IMR-90 (cell line): ENCODE measurements around the gene NR6A1. TPM values are rescaled to one million over a fixed set of nuclear protein-coding genes. Genes with fewer than 3 reads are reported as not detected.

Source experiments
- ATAC-seq: fragments of 200-7000 bp; cut with Tn5 transposase; 2 replicates; pipeline ENCODE4 v1.9.1; 2020; ENCODE audit warnings: low read depth, mild to moderate bottlenecking, moderate library complexity
- BruUV-seq: library from RNA; stranded (reverse); fragments of 400-500 nt; replicated peaks from 2 replicates; lab custom pipeline; 2021; lab: Mats Ljungman, UMichigan
- CTCF ChIA-PET: fragments of 300-600 bp; formaldehyde crosslinking; extraction: SDS; loops from one replicate; lab custom pipeline; 2021; ENCODE audit warnings: antibody characterized with exemption; lab: Yijun Ruan, JAX
- POLR2A ChIA-PET: fragments of 300-600 bp; sonication (Branson Sonifier 250); formaldehyde crosslinking; loops from one replicate; lab custom pipeline; 2022; ENCODE audit warnings: antibody characterized with exemption; ENCODE audit not compliant: unreplicated experiment; lab: Charles Lee
- DNase-seq: peaks from one replicate; pipeline ENCODE4 v3.0.0; 2013
- H2AFZ ChIP-seq: replicated peaks from 2 replicates; pipeline ENCODE3; 2013; ENCODE audit warnings: low read length, mild to moderate bottlenecking; ENCODE audit not compliant: poor library complexity
- H2AK5ac ChIP-seq: 2 replicates; pipeline ENCODE4 v1.6.1; 2013; ENCODE audit warnings: low read depth, low read length, inconsistent platforms
- H2AK9ac ChIP-seq: replicated peaks from 2 replicates; pipeline ENCODE3; 2013; ENCODE audit warnings: mild to moderate bottlenecking, low read depth, low read length, moderate library complexity; ENCODE audit not compliant: poor library complexity
- H2BK120ac ChIP-seq: 2 replicates; pipeline ENCODE4 v1.6.1; 2013; ENCODE audit warnings: low read depth, low read length, inconsistent platforms
- H2BK15ac ChIP-seq: 3 replicates; pipeline ENCODE4 v1.6.1; 2013; ENCODE audit warnings: low read depth, low read length, inconsistent platforms
- H2BK20ac ChIP-seq: 2 replicates; pipeline ENCODE4 v1.6.1; 2013; ENCODE audit warnings: low read depth, mild to moderate bottlenecking, inconsistent platforms, low read length, moderate library complexity
- H2BK5ac ChIP-seq: 2 replicates; pipeline ENCODE4 v1.6.1; 2013; ENCODE audit warnings: mild to moderate bottlenecking, low read depth, low read length, inconsistent platforms; ENCODE audit not compliant: poor library complexity, severe bottlenecking
- H3K14ac ChIP-seq: replicated peaks from 2 replicates; pipeline ENCODE4 v1.6.1; 2013; ENCODE audit warnings: low read depth, low read length, inconsistent platforms
- H3K18ac ChIP-seq: 2 replicates; pipeline ENCODE4 v1.6.1; 2013; ENCODE audit warnings: low read depth, low read length, control low read depth
- H3K23ac ChIP-seq: 2 replicates; pipeline ENCODE4 v1.6.1; 2013; ENCODE audit warnings: low read depth, low read length, inconsistent platforms
- H3K27ac ChIP-seq: 2 replicates; pipeline ENCODE4 v1.5.1; 2013; ENCODE audit warnings: mild to moderate bottlenecking, control low read depth, low read length; ENCODE audit not compliant: insufficient read depth
- H3K27me3 ChIP-seq: 2 replicates; pipeline ENCODE4 v1.6.1; 2013; ENCODE audit warnings: low read length; ENCODE audit not compliant: control insufficient read depth, insufficient read depth
- H3K36me3 ChIP-seq: 2 replicates; pipeline ENCODE4 v1.6.1; 2013; ENCODE audit warnings: low read length, mixed read lengths; ENCODE audit not compliant: control insufficient read depth, insufficient read depth
- H3K4ac ChIP-seq: 2 replicates; pipeline ENCODE4 v1.6.1; 2013; ENCODE audit warnings: low read depth, low read length, inconsistent platforms
- H3K4me1 ChIP-seq: 2 replicates; pipeline ENCODE4 v1.6.1; 2013; ENCODE audit warnings: low read length, mixed read lengths; ENCODE audit not compliant: control insufficient read depth, insufficient read depth
- H3K4me2 ChIP-seq: 2 replicates; pipeline ENCODE4 v1.6.1; 2013; ENCODE audit warnings: low read depth, mild to moderate bottlenecking, control low read depth, low read length, moderate library complexity
- H3K4me3 ChIP-seq: 2 replicates; pipeline ENCODE4 v1.5.1; 2013; ENCODE audit warnings: low read depth, mild to moderate bottlenecking, control low read depth, low read length, moderate library complexity; ENCODE audit not compliant: insufficient read depth
- H3K56ac ChIP-seq: 2 replicates; pipeline ENCODE4 v1.6.1; 2013; ENCODE audit warnings: low read length, inconsistent platforms; ENCODE audit not compliant: insufficient read depth; ENCODE audit errors: extremely low read depth
- H3K79me1 ChIP-seq, 2 experiments: 2 replicates each; pipeline ENCODE4 v1.6.1; 2013; ENCODE audit warnings: low read length in 2 of 2, inconsistent platforms in 1 of 2, low read depth in 1 of 2
- H3K9ac ChIP-seq: 2 replicates; pipeline ENCODE4 v1.6.1; 2013; ENCODE audit warnings: low read depth, low read length, control low read depth
- H3K9me1 ChIP-seq: 2 replicates; pipeline ENCODE4 v1.6.1; 2013; ENCODE audit warnings: low read length, inconsistent platforms; ENCODE audit not compliant: insufficient read depth
- H3K9me3 ChIP-seq: 2 replicates; pipeline ENCODE4 v1.6.1; 2013; ENCODE audit warnings: low read length; ENCODE audit not compliant: control insufficient read depth, insufficient read depth
- H4K20me1 ChIP-seq: 2 replicates; pipeline ENCODE4 v1.6.1; 2013; ENCODE audit warnings: low read length, inconsistent platforms; ENCODE audit not compliant: insufficient read depth
- H4K5ac ChIP-seq: 2 replicates; pipeline ENCODE4 v1.6.1; 2013; ENCODE audit warnings: mild to moderate bottlenecking, low read depth, low read length, control low read depth
- H4K8ac ChIP-seq, 2 experiments: 2 replicates each; pipeline ENCODE4 v1.6.1; 2013; ENCODE audit warnings: low read depth in 2 of 2, low read length in 2 of 2, control low read depth in 1 of 2, inconsistent platforms in 1 of 2
- H4K91ac ChIP-seq: 2 replicates; pipeline ENCODE4 v1.6.1; 2013; ENCODE audit warnings: low read depth, low read length, inconsistent platforms; ENCODE audit not compliant: insufficient read depth
- CHD1 ChIP-seq: IDR thresholded peaks from 2 replicates; pipeline ENCODE4 v1.6.1; 2012; ENCODE audit warnings: low read depth, low read length, improper control_type of control experiment
- WGBS, 2 experiments: methylation state at CpG; one replicate each; pipeline versions ENCODE4 v1.1.5 to v1.1.7; 2013; ENCODE audit warnings: missing lambda C conversion rate in 2 of 2; ENCODE audit not compliant: insufficient read length in 1 of 2; ENCODE audit errors: extremely low coverage in 2 of 2; 5-methylcytosine and 5-hydroxymethylcytosine counted together
- dilution Hi-C: fragments of 300-500 bp; cut with HindIII; formaldehyde crosslinking; loops from one replicate; pipeline ENCODE4 v1.14.3; 2018; ENCODE audit warnings: low sequenced_read_pairs; ENCODE audit not compliant: unreplicated experiment
- in situ Hi-C: fragments of 300-500 bp; cut with MboI; formaldehyde crosslinking; loops from 3 replicates; pipeline ENCODE4 v1.14.3; 2019; ENCODE audit warnings: low sequenced_read_pairs, inconsistent platforms, mixed read lengths
- intact Hi-C: fragments of 100-400 bp; cut with micrococcal nuclease; formaldehyde crosslinking; loops from 2 replicates; pipeline ENCODE4 v1.10.0; 2022
- polyA plus RNA-seq, 3 experiments: library from polyadenylated mRNA; depleted of rRNA; stranded (reverse); fragments of >200 nt; gene quantifications; 2 replicates each; pipeline ENCODE4 v1.2.3, GENCODE V29; 2012; ENCODE audit warnings: low replicate concordance in 1 of 3
- total RNA-seq: library from RNA; depleted of rRNA; stranded (reverse); fragments of >200 nt; gene quantifications from 2 replicates; pipeline ENCODE4 v1.2.3, GENCODE V29; 2012

Gene NR6A1
- total and polyA plus RNA-seq, 2 of the 4 experiments (the other 2 are of a cell fraction): 0.14 to 0.36 TPM

DNA sequence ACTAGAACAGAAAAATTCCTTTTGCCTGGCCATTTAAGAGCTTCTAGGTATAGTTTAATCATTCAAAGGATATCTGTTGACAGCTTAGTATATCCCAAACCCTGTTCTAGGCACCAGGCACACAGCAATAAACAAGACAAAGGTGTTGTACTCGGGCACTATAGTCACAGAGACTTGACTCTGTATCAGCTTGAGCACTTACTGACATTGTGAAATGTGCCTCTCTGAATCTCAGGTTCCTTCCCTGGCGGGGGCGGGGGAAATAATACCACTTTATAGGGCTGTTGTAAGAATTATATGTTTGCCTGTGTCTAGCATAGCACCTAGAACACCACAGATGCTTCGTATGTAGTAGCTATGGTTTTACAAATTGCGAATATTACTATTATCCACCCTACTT, 104.5 kb downstream of the NR6A1 start:
- Histone ChIP-seq H2BK15ac (no peak overlapping the region), H3K36me3 (no peaks in the 10 kb centered on the region), H2BK120ac (no peak overlapping the region), H3K79me1 (peaks cover 21 to 77% of the 10 kb centered on the region in 2 experiments), H3K4me1 (peaks cover 6% of the 10 kb centered on the region; the same call in 1 of the 2 replicates), H3K4ac (no peak overlapping the region), H4K91ac (no peak overlapping the region), H3K9me3 (no peaks in the 10 kb centered on the region), H3K4me3 (no peak overlapping the region), H3K23ac (no peak overlapping the region), H3K27ac (no peak overlapping the region), H4K5ac (no peak overlapping the region), H4K8ac (no peak overlapping the region), H2AFZ (no peak overlapping the region), H2BK5ac (no peak overlapping the region), H2AK5ac (no peak overlapping the region), H3K9me1 (peaks cover 4% of the 10 kb centered on the region), H3K18ac (no peak overlapping the region), H3K56ac (no peak overlapping the region), H3K27me3 (no peaks in the 10 kb centered on the region), H4K20me1 (no peaks in the 10 kb centered on the region; the same call in 1 of the 2 replicates), H2AK9ac (no peak overlapping the region), H3K4me2 (no peak overlapping the region), H3K14ac (no peak overlapping the region), H2BK20ac (no peak overlapping the region), H3K9ac (no peak overlapping the region)
- dilution Hi-C loops (no loop called here), in situ Hi-C loops (no loop called here), intact Hi-C loops (no loop called here)
- DNase-seq: no peak
- ChIA-PET CTCF (interaction anchor here (1.3 kb wide), 1 partner anchor 12 kb away, joined by 4 read pairs; no protein-coding TSS in a partner anchor), POLR2A (no interaction called here)
- no peak for TF ChIP-seq CHD1
- no CpG with 5 or more reads among the region's 5 CpGs for WGBS, 2 experiments
- no TSS peak for BruUV-seq
- no peak for ATAC-seq
